Measurements from ENCODE around the gene ST6GAL1.

ST6GAL1 gene

GRCh38 chr3:186965141-186965879, 35.0 kb downstream of the ST6GAL1 start:
- TF ChIP-seq CTCF (IDR thresholded peaks at IDR 0.05): no peak

GRCh38 chr3:186966406-186966805, 36.1 kb downstream of the ST6GAL1 start:
- TF ChIP-seq CTCF (IDR thresholded peaks at IDR 0.05): no peak

- no peak for TF ChIP-seq CTCF (IDR thresholded peaks at IDR 0.05)
Observed at GRCh38 chr3:186967686-186968085, 37.4 kb downstream of the ST6GAL1 start.

GRCh38 chr3:186969607-186970006, 39.3 kb downstream of the ST6GAL1 start:
- no peak for TF ChIP-seq CTCF (IDR thresholded peaks at IDR 0.05)

- TF ChIP-seq CTCF (IDR thresholded peaks at IDR 0.05): no peak
Observed at GRCh38 chr3:186971578-186971977, 41.3 kb downstream of the ST6GAL1 start.

- no peak for TF ChIP-seq CTCF (IDR thresholded peaks at IDR 0.05)
Observed at GRCh38 chr3:186973702-186974101, 43.4 kb downstream of the ST6GAL1 start.

GRCh38 chr3:186974824-186975313, 44.5 kb downstream of the ST6GAL1 start:
- TF ChIP-seq CTCF (IDR thresholded peaks at IDR 0.05): no peak

Data from LNCAP (cell line).